IgD-negative memory B cell (primary cell): Measurements from ENCODE around the gene WWC1. TPM values are rescaled to one million over a fixed set of nuclear protein-coding genes. Genes with fewer than 3 reads are reported as not detected.
"Not testable (repeated sequence)": the region's sequence is repeated elsewhere in the genome, so short reads cannot be mapped to it uniquely, and the experiment has no call there.

ENCODE experiments used
- H3K27ac Mint-ChIP-seq, 3 donors: one replicate each; pipeline ENCODE4 v1.8.0; 2020 to 2022; ENCODE audit warnings: mild to moderate bottlenecking in 3 of 3, mixed read lengths in 3 of 3, moderate library complexity in 1 of 3
- H3K27me3 Mint-ChIP-seq: one replicate; pipeline ENCODE4 v1.8.0; 2021; ENCODE audit warnings: mixed read lengths
- H3K36me3 Mint-ChIP-seq: one replicate; pipeline ENCODE4 v1.8.0; 2020; ENCODE audit warnings: mild to moderate bottlenecking, mixed read lengths
- H3K4me1 Mint-ChIP-seq, 3 donors: one replicate each; pipeline ENCODE4 v1.8.0; 2020 to 2022; ENCODE audit warnings: mixed read lengths in 3 of 3, mild to moderate bottlenecking in 1 of 3
- H3K4me3 Mint-ChIP-seq, 4 donors: one replicate each; pipeline ENCODE4 v1.8.0; 2020 to 2022; ENCODE audit warnings: mild to moderate bottlenecking in 4 of 4, mixed read lengths in 4 of 4, moderate library complexity in 3 of 4
- H3K9me3 Mint-ChIP-seq, 3 donors: one replicate each; pipeline ENCODE4 v1.8.0; 2020 to 2021; ENCODE audit warnings: mixed read lengths in 3 of 3, mild to moderate bottlenecking in 1 of 3
- polyA plus RNA-seq: library from polyadenylated mRNA; unstranded; fragments of 300-500 nt; fragmentation: Illumina TruSeq; gene quantifications from one replicate; pipeline ENCODE4 v1.2.3, GENCODE V29; 2021

WWC1 gene
- polyA plus RNA-seq, 1 donor from 2014 or later = 0.09 TPM

DNA sequence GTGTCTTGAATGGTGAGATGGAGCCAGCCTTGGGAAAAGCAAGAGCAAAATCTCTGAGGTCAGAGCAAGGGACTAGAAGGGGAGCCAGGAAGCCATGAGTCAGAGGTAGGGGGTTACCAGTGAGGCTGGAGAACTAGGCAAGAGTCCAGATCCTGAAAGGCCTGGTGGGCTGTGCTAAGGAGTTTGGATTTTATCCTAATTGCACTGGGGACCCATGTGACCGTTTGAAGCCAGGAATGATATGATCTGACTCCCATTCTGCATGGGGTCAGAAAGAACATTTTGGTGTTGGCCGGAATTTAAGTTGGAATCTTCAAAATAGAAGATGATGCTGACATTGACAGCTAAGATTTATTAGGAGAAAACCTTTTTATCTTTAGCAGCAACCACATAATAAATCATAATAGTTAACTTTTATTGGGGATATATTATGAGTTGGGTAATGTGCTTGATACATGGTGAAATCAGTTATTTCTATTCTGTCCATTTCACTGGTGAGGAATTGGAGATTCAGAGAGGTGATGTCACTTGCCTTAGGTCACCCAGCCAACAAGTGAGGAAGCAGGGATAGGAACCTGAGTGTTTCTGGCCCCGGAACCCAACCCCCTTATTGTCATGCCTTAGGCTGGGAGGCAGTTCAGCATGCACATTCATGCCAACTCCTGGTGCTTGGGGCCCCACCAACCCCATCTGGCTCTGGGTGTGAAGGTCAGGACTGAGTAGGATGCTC, 133.3 kb downstream of the WWC1 start:
- H3K27me3 Mint-ChIP-seq = no peaks in the 10 kb centered on the region
- H3K9me3 Mint-ChIP-seq = peaks cover 0 to 1% (median 0%) of the 10 kb centered on the region in 3 donors
- H3K36me3 Mint-ChIP-seq = peaks cover 4% of the 10 kb centered on the region
- no peaks in the 10 kb centered on the region for H3K4me1 Mint-ChIP-seq
- no peak overlapping the region for H3K4me3 Mint-ChIP-seq
- H3K27ac Mint-ChIP-seq = peak overlapping the region in 1 of 3 donors; percentile 39

GRCh38 chr5:168426007-168426863, 134.8 kb downstream of the WWC1 start:
- Mint-ChIP-seq H3K4me3 (no peak overlapping the region), H3K27ac (no peak overlapping the region), H3K27me3 (no peaks in the 10 kb centered on the region), H3K4me1 (no peaks in the 10 kb centered on the region), H3K36me3 (peaks cover 4% of the 10 kb centered on the region), H3K9me3 (peaks cover 0 to 1% (median 0%) of the 10 kb centered on the region in 3 donors)

DNA sequence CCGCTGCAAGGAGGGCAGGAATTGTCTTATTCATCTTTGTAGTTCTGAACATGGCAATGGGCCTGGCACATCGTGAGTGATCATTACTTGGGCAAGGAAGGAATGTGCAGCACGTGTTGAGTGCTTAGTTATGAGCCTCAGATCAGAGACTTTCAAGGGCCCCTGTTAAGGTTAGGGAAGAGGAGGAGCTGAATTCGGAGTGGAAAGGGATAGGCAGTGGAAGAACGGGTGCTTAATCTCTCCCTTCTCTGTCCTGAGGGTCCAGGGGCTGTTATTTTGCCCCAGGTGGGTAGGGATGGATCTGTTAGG, 135.4 kb downstream of the WWC1 start:
- peaks cover 7% of the 10 kb centered on the region for H3K36me3 Mint-ChIP-seq
- no peak overlapping the region for H3K4me3 Mint-ChIP-seq
- H3K27me3 Mint-ChIP-seq = no peaks in the 10 kb centered on the region
- no peak overlapping the region for H3K27ac Mint-ChIP-seq
- no peaks in the 10 kb centered on the region for H3K4me1 Mint-ChIP-seq
- peaks cover 0 to 1% (median 0%) of the 10 kb centered on the region in 3 donors for H3K9me3 Mint-ChIP-seq

- Mint-ChIP-seq H3K27ac (no peak overlapping the region), H3K27me3 (no peaks in the 10 kb centered on the region), H3K36me3 (peaks cover 7% of the 10 kb centered on the region), H3K9me3 (peaks cover 0 to 1% (median 0%) of the 10 kb centered on the region in 3 donors), H3K4me1 (no peaks in the 10 kb centered on the region), H3K4me3 (no peak overlapping the region)
Observed at GRCh38 chr5:168427224-168427623, 135.8 kb downstream of the WWC1 start.

GRCh38 chr5:168428552-168428951, 137.1 kb downstream of the WWC1 start:
- H3K4me1 Mint-ChIP-seq = peaks cover 0 to 4% (median 2%) of the 10 kb centered on the region in 3 donors
- no peaks in the 10 kb centered on the region for H3K27me3 Mint-ChIP-seq
- peaks cover 0 to 1% (median 0%) of the 10 kb centered on the region in 3 donors for H3K9me3 Mint-ChIP-seq
- no peak overlapping the region for H3K4me3 Mint-ChIP-seq
- H3K27ac Mint-ChIP-seq = no peak overlapping the region
- peaks cover 7% of the 10 kb centered on the region for H3K36me3 Mint-ChIP-seq

DNA sequence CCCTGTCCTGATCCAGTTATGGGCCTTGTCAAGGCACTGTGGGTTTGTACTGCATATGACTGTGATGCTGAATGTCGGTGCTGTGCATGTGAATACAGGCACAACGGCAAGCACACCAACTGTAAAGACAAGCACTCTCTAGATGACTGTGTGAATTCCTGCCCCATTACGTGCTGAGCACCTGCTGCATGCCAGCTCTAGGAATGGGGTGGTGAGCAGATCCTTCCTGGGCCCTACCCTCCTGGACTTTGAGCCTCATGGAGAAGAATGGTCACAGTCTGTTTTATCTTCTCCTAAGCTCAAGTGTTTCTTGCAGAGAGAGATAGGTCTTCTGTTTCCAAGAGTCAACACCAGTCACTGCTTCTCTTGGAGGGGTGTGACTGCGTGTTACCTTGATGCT, 138.9 kb downstream of the WWC1 start:
- Mint-ChIP-seq H3K4me3 (no peak overlapping the region), H3K4me1 (peaks cover 0 to 4% (median 2%) of the 10 kb centered on the region in 3 donors), H3K27ac (no peak overlapping the region), H3K27me3 (no peaks in the 10 kb centered on the region), H3K36me3 (peaks cover 3% of the 10 kb centered on the region), H3K9me3 (peaks cover 0 to 1% (median 0%) of the 10 kb centered on the region in 3 donors)

GRCh38 chr5:168432903-168433302, 141.5 kb downstream of the WWC1 start:
- peaks cover 3% of the 10 kb centered on the region for H3K36me3 Mint-ChIP-seq
- no peak overlapping the region for H3K4me3 Mint-ChIP-seq
- peaks cover 2 to 4% (median 4%) of the 10 kb centered on the region in 3 donors for H3K4me1 Mint-ChIP-seq
- peaks cover 0 to 1% (median 0%) of the 10 kb centered on the region in 3 donors for H3K9me3 Mint-ChIP-seq
- peaks cover 2% of the 10 kb centered on the region for H3K27me3 Mint-ChIP-seq
- no peak overlapping the region for H3K27ac Mint-ChIP-seq

- H3K36me3 Mint-ChIP-seq = peaks cover 3% of the 10 kb centered on the region
- H3K27ac Mint-ChIP-seq = no peak overlapping the region
- H3K4me1 Mint-ChIP-seq = peaks cover 2 to 4% (median 4%) of the 10 kb centered on the region in 3 donors
- peaks cover 0 to under 1% (median 0%) of the 10 kb centered on the region in 3 donors for H3K9me3 Mint-ChIP-seq
- H3K27me3 Mint-ChIP-seq = peaks cover 2% of the 10 kb centered on the region
- no peak overlapping the region for H3K4me3 Mint-ChIP-seq
Observed at GRCh38 chr5:168434001-168434400, 142.6 kb downstream of the WWC1 start.

DNA sequence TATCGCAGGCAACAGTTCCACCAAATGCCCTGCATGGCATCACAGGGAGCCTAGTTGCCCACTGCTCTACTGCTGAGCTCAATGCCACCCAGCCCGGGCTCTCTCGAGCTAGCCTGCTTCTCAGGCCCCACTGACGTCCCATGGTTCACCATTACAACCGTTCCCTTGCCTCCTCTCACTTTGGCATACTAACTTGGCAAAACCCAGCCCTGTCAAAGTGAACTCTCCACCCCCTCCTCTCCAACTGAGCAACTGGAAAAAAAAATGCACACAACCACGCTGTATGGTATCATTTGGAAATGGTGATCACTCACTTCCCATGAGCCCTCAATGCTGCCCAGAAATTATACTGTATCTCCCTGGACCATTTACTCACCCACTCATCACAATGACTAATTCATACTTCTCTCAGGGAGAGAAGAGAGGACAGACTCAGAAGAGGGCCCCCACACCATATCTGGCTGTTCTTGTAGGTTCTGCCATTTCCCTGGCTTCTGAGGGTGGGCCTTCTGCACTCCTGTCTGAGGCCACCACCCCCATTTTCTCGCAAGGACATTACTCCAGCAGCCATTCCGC, 143.4 kb downstream of the WWC1 start:
- Mint-ChIP-seq H3K4me3 (no peak overlapping the region), H3K4me1 (peaks cover 2 to 4% (median 4%) of the 10 kb centered on the region in 3 donors), H3K36me3 (peaks cover 3% of the 10 kb centered on the region), H3K27ac (no peak overlapping the region), H3K27me3 (peaks cover 2% of the 10 kb centered on the region), H3K9me3 (no peaks in the 10 kb centered on the region)

- not testable (repeated sequence) for H3K27ac Mint-ChIP-seq, H3K27me3 Mint-ChIP-seq, H3K36me3 Mint-ChIP-seq, H3K9me3 Mint-ChIP-seq, H3K4me3 Mint-ChIP-seq, H3K4me1 Mint-ChIP-seq
Observed at GRCh38 chr5:168435340-168435739, 143.9 kb downstream of the WWC1 start.

- no peak overlapping the region for H3K27ac Mint-ChIP-seq
- H3K27me3 Mint-ChIP-seq = peaks cover 2% of the 10 kb centered on the region
- H3K4me1 Mint-ChIP-seq = peaks cover 0 to 4% (median 0%) of the 10 kb centered on the region in 3 donors
- H3K9me3 Mint-ChIP-seq = no peaks in the 10 kb centered on the region
- no peaks in the 10 kb centered on the region for H3K36me3 Mint-ChIP-seq
- no peak overlapping the region for H3K4me3 Mint-ChIP-seq
Observed at GRCh38 chr5:168438349-168438748, 146.9 kb downstream of the WWC1 start.

DNA sequence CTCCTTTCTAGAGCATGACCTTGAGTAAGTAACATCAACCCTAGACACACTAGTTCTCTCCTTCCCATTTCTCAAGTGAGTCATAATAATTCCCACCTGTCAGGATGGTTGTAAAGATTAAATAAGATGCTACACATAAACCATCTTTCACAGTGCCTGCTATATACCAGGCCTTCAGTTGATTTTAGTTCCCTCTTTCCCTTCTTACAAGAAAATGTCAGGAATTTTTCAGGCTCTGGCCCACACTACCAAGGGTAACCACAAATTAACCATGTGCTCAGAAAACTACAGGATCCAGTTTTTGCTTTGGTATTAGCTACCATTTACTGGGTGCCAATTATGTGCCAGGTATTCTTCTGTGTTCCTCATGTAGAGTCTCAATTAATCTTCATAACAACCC, 152.1 kb downstream of the WWC1 start:
- Mint-ChIP-seq H3K27ac (no peak overlapping the region), H3K9me3 (no peaks in the 10 kb centered on the region), H3K36me3 (peaks cover 2% of the 10 kb centered on the region), H3K4me3 (no peak overlapping the region), H3K27me3 (no peaks in the 10 kb centered on the region), H3K4me1 (no peaks in the 10 kb centered on the region)

DNA sequence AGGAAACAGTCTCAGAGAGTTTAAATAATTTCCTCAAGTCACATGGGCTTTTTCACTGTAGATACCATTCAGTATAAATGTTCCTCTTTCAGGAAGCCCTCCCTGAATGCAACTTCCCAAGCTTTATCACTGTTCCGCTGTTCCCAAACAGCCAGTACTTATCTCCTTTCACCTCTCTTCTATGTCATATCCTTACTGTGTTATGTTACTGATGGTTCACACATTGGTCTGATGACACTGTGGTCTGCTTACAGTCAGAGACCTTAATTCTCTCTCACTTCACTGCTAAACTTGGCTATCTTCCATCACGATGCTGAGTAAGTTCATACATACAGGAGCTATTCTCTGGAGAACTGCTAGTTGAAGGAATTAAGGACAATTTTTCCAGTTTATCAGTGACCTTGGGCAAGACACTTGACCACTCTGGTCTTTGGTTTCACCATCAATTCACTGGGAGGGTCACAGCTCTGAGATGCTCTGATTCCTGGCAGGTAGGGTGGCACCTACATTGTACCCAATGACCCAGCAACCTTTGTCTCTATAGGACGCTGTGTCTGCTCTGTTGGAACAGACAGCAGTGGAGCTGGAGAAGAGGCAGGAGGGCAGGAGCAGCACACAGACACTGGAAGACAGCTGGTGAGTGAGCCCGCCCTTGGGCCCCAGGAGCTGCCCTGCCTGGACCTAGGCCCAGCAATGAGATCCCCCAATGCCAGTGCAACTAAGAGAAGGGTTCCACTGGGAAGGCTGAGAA, 152.7 kb downstream of the WWC1 start:
- no peaks in the 10 kb centered on the region for H3K9me3 Mint-ChIP-seq
- no peak overlapping the region for H3K27ac Mint-ChIP-seq
- H3K36me3 Mint-ChIP-seq = peaks cover 2% of the 10 kb centered on the region
- no peaks in the 10 kb centered on the region for H3K27me3 Mint-ChIP-seq
- H3K4me3 Mint-ChIP-seq = no peak overlapping the region
- H3K4me1 Mint-ChIP-seq = no peaks in the 10 kb centered on the region

DNA sequence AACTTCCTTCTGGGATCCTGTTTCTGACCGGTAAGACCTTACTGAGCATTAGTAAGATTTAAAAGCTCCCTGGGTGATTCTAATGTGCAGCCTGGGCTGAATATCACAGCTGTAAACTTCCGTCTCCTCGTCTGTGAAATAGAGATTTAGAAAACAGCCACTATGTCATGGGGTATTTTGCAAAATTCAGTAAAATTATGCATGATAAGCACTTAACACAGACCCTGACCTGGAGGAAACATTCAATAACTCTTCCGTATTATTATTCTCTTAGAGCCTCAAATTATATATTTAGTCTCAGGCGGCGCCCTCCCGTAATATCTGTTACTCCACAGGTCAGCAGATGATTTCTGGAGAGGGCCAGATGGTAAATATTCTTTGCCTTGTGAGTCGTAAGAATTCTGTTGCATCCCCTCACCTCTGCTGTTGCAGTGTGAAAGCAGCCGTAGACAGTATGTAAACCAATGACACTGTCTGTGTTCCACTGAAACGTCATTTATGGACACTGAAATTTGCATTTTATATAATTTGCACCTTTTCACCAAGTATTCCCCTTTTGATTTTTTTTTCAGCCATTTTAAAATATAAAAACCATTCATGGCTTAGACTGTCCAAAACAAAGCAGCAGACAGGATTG, 155.7 kb downstream of the WWC1 start:
- no peaks in the 10 kb centered on the region for H3K4me1 Mint-ChIP-seq
- H3K27me3 Mint-ChIP-seq = peaks cover 2% of the 10 kb centered on the region
- H3K9me3 Mint-ChIP-seq = no peaks in the 10 kb centered on the region
- no peak overlapping the region for H3K27ac Mint-ChIP-seq
- no peak overlapping the region for H3K4me3 Mint-ChIP-seq
- H3K36me3 Mint-ChIP-seq = peaks cover 2% of the 10 kb centered on the region
